Colonic mucosa (tissue), 4 donors: ENCODE results near the gene RBM12. TPM values are rescaled to one million over a fixed set of nuclear protein-coding genes. Genes with fewer than 3 reads are reported as not detected.

ENCODE experiments used
- DNase-seq: peaks from one replicate; pipeline ENCODE4 v3.0.0-alpha.2; 2020
- H3K27ac ChIP-seq: fragments of 200-600 bp; one replicate; pipeline ENCODE4 v1.8.0; 2021
- H3K27me3 ChIP-seq: fragments of 200-600 bp; one replicate; pipeline ENCODE4 v1.8.0; 2021
- H3K36me3 ChIP-seq: fragments of 200-600 bp; one replicate; pipeline ENCODE4 v1.8.0; 2021
- H3K4me1 ChIP-seq: fragments of 200-600 bp; one replicate; pipeline ENCODE4 v1.8.0; 2021; ENCODE audit warnings: mild to moderate bottlenecking
- H3K4me3 ChIP-seq: fragments of 200-600 bp; one replicate; pipeline ENCODE4 v1.8.0; 2021
- H3K9ac ChIP-seq, 2 donors: one replicate each; pipeline ENCODE4 v1.7.0; 2013; ENCODE audit warnings: control low read depth in 2 of 2, low read depth in 2 of 2, low read length in 2 of 2
- H3K9me3 ChIP-seq: fragments of 200-600 bp; one replicate; pipeline ENCODE4 v1.8.0; 2021
- intact Hi-C: fragments of 100-400 bp; cut with DNase I; formaldehyde crosslinking; loops from one replicate; pipeline ENCODE4 v1.14.1; 2022
- total RNA-seq, 2 donors: library from RNA; stranded (reverse); fragmentation: NEBNext Ultra II Directional in 1 of 2; extraction: Animal tissue kit (Norgen Biotek cat#: 25700) in 1 of 2; gene quantifications; one replicate each; pipeline ENCODE4 v1.2.1, GENCODE V29; 2021
- TF ChIP-seq, protein P1 (sequence below): fragments of 200-600 bp; IDR thresholded peaks from one replicate; pipeline ENCODE4 v1.8.0; 2022; ENCODE audit warnings: antibody characterized with exemption, mild to moderate bottlenecking
- donor health status: healthy.
- donor health status: DM: no; HTN: no; CAD: no.
- donor health status: DM: no; HTN: no; CAD: no.

The RBM12 gene
- total RNA-seq, 2 donors from 2014 or later = 63.8 to 74.5 TPM

DNA sequence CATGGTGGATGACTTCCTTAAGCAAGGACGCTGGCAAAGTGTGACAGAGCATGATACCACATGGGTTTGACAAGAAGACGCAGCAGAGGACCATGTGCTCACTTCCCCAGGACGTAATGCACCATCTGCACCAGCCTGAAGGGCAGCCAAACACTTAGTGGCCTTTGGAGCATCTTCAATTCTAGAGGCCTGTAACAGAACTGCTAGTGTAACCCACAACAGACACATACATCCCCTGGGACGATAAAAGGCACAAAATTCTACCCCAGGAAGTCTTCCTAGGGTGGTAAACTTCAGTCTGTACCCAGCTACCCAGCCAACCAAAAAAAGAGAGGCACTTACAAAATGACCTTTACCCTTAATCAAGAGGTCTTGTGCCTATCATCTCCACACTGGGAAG is 9.2 kb upstream of the RBM12 start:
- no peak overlapping the region for H3K9ac ChIP-seq
- H3K9me3 ChIP-seq = no peaks in the 10 kb centered on the region
- H3K27ac ChIP-seq = no peak overlapping the region
- DNase-seq = no peak
- TF ChIP-seq, protein P1, sequence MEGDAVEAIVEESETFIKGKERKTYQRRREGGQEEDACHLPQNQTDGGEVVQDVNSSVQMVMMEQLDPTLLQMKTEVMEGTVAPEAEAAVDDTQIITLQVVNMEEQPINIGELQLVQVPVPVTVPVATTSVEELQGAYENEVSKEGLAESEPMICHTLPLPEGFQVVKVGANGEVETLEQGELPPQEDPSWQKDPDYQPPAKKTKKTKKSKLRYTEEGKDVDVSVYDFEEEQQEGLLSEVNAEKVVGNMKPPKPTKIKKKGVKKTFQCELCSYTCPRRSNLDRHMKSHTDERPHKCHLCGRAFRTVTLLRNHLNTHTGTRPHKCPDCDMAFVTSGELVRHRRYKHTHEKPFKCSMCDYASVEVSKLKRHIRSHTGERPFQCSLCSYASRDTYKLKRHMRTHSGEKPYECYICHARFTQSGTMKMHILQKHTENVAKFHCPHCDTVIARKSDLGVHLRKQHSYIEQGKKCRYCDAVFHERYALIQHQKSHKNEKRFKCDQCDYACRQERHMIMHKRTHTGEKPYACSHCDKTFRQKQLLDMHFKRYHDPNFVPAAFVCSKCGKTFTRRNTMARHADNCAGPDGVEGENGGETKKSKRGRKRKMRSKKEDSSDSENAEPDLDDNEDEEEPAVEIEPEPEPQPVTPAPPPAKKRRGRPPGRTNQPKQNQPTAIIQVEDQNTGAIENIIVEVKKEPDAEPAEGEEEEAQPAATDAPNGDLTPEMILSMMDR = no peak
- intact Hi-C loops = no loop called here
- no peaks in the 10 kb centered on the region for H3K27me3 ChIP-seq
- no peaks in the 10 kb centered on the region for H3K4me1 ChIP-seq
- H3K36me3 ChIP-seq = peaks cover 9% of the 10 kb centered on the region
- H3K4me3 ChIP-seq = no peak overlapping the region

DNA sequence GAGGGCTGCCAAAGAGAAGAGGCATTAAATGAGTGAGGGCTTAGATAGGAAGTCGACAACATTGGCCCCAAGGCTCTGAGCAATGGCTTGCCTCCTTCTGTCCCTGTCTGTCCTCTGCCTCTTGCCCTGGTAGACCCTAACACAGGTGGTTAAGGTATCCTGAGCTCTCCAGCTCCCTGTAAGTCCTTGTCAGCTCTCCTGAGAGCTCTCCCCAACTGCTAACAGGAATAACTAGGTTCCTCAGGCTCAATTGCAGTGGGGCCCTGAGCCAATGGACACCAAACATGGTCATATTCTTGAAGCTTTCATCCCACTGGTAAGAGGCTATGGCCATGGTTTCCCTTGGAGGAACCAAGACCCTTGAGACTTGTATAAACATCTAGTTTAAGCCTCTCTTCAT is 5.0 kb upstream of the RBM12 start:
- Histone ChIP-seq H3K4me3 (no peak overlapping the region), H3K9ac (no peak overlapping the region)

DNA sequence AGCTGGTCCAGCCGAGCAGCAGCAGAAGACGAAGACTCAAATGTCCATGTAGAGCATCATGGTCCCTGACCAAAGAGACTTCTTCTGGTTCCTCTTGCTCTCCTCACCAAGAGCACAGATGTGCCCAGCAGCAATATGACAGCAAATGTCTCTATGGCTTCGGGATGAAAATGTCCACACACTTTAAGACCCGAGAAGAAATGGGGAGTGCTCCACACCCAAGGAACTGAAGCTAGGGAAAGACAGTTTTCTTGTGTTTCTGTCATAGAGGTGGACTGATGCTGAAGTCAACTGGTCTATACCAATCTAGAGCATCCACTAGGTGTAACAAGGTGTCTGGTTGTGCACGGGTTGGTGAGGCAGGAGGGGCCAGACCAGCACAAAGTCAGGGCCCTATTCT is 4.5 kb upstream of the RBM12 start:
- no peak for DNase-seq
- TF ChIP-seq, protein P1 = no peak
- H3K9ac ChIP-seq = no peak overlapping the region
- no peaks in the 10 kb centered on the region for H3K4me1 ChIP-seq
- no peaks in the 10 kb centered on the region for H3K9me3 ChIP-seq
- H3K4me3 ChIP-seq = no peak overlapping the region
- no peak overlapping the region for H3K27ac ChIP-seq
- intact Hi-C loops = no loop called here
- no peaks in the 10 kb centered on the region for H3K27me3 ChIP-seq
- peaks cover 9% of the 10 kb centered on the region for H3K36me3 ChIP-seq

More for the DNA sequence above, 5.0 kb upstream of the RBM12 start:
- H3K4me1 ChIP-seq = no peaks in the 10 kb centered on the region
- TF ChIP-seq, protein P1 = no peak
- intact Hi-C loops = no loop called here
- H3K36me3 ChIP-seq = peaks cover 9% of the 10 kb centered on the region
- H3K27me3 ChIP-seq = no peaks in the 10 kb centered on the region
- no peak overlapping the region for H3K27ac ChIP-seq
- H3K9me3 ChIP-seq = no peaks in the 10 kb centered on the region
- no peak for DNase-seq

DNA sequence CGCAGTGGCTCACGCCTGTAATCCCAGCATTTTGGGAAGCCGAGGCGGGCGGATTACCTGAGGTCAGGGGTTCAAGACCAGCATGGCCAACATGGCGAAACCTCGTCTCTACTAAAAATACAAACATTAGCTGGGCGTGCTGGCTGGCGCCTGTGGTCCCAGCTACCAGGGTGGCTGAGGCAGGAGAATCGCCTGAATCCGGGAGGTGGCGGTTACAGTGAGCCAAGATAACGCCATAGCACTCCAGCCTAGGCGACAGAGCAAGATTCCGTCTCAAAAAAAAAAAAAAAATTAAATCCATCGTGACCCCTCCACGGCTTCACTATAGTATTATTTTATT is 1.2 kb upstream of the RBM12 start:
- intact Hi-C loops = no loop called here
- no peaks in the 10 kb centered on the region for H3K9me3 ChIP-seq
- H3K9ac ChIP-seq = no peak overlapping the region
- DNase-seq = no peak
- H3K36me3 ChIP-seq = peaks cover 9% of the 10 kb centered on the region
- no peak overlapping the region for H3K4me3 ChIP-seq
- TF ChIP-seq, protein P1 = no peak
- H3K27me3 ChIP-seq = no peaks in the 10 kb centered on the region
- H3K27ac ChIP-seq = no peak overlapping the region
- peaks cover 11% of the 10 kb centered on the region for H3K4me1 ChIP-seq

DNA sequence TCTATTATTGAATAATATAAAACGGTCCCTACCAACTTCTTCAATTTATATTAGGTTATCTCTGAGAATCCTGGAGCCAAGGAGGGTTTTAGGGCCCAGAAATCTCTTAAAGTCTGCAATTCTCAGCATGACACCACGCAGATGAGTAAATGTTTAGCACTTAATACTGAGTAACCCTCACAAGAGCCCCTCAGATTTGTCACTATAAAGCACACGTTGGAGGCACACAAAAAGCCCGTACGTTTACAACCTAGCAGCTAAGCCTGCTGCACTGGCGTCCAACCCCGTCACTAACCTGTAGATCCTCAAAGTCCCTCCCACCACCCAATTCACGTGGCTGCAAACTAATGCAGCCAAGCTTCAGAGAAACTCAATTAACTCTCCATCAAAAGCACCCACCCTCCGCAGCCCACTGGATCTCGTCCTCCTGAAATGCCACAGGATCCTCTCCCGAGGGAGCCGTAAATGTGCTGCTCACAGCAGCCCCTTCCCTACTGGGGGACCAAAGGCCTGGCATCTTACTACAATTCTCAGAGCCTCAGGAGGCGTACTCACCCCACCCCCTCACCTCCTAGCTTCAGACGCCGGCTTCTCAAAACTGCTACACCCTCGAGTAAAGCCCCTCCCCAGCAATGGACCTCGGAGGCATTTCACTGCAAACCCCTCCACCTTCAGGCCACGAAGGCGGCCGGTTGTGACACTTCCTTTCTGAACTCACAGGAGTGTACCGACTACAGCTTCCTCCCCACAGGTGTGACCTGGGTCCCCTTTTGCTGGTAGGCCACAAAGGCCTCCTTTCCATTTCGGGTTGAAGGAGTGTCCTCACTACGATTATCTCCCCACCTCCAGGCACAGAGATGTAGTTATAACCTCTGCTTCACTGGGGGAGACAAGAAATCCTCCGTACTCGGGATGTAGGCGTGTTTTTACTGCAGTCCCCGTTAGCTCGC is 909 bp downstream of the RBM12 start:
- TF ChIP-seq, protein P1 = no peak
- Histone ChIP-seq H3K27me3 (no peaks in the 10 kb centered on the region), H3K4me3 (peak overlapping the region; percentile 54), H3K9ac (peak overlapping the region; percentile 100), H3K9me3 (no peaks in the 10 kb centered on the region), H3K27ac (peak overlapping the region; percentile 89), H3K4me1 (peaks cover 11% of the 10 kb centered on the region), H3K36me3 (no peaks in the 10 kb centered on the region)
- intact Hi-C loops = loop anchor here (5.0 kb wide), 1 partner anchor 46 kb away; the partner anchor contains the start of gene SPAG4
- peak; percentile 69 for DNase-seq
